SK-N-SH treated with all-trans-retinoic acid at 6 μM for 48 hours (cell line): Measurements from ENCODE around the gene TTPAL.

Source experiments
- ATAC-seq: fragments of 200-7000 bp; cut with Tn5 transposase; 3 replicates; pipeline ENCODE4 v1.9.1; 2020; ENCODE audit warnings: mild to moderate bottlenecking, moderate library complexity
- ARNTL ChIP-seq: fragments of 450-650 bp; formaldehyde crosslinking; IDR thresholded peaks from 2 replicates; pipeline ENCODE4 v1.5.0; 2020; ENCODE audit warnings: low read depth, mild to moderate bottlenecking, moderate library complexity, borderline replicate concordance
- BACH2 ChIP-seq: fragments of 250-450 bp; sonication (Bioruptor Pico); IDR thresholded peaks from 2 replicates; pipeline ENCODE4 v1.9.0; 2021; ENCODE audit warnings: mild to moderate bottlenecking, borderline replicate concordance
- CREB5 ChIP-seq: fragments of 250-450 bp; sonication (Bioruptor Pico); IDR thresholded peaks from 2 replicates; pipeline ENCODE4 v1.5.1; 2020; ENCODE audit warnings: low read depth, mild to moderate bottlenecking, moderate library complexity
- CSDC2 ChIP-seq: fragments of 250-450 bp; sonication (Bioruptor Pico); IDR thresholded peaks from 2 replicates; pipeline ENCODE4 v1.5.0; 2020; ENCODE audit warnings: mild to moderate bottlenecking, moderate library complexity
- GLIS3 ChIP-seq: fragments of 250-450 bp; sonication (Bioruptor Pico); IDR thresholded peaks from 2 replicates; pipeline ENCODE4 v1.5.0; 2020; ENCODE audit warnings: mild to moderate bottlenecking, moderate library complexity
- ISL1 ChIP-seq: fragments of 250-450 bp; sonication (Bioruptor Pico); IDR thresholded peaks from 2 replicates; pipeline ENCODE4 v2.1.2; 2022; ENCODE audit warnings: mild to moderate bottlenecking, moderate library complexity
- OSR1 ChIP-seq: fragments of 250-450 bp; sonication (Bioruptor Pico); IDR thresholded peaks from 2 replicates; pipeline ENCODE4 v1.8.0; 2022; ENCODE audit warnings: moderate library complexity, mild to moderate bottlenecking, inconsistent platforms
- POU6F1 ChIP-seq: fragments of 250-450 bp; sonication (Bioruptor Pico); IDR thresholded peaks from 2 replicates; pipeline ENCODE4 v1.8.0; 2021; ENCODE audit warnings: low read depth, mild to moderate bottlenecking, moderate library complexity, borderline replicate concordance
- PPARA ChIP-seq: fragments of 250-450 bp; sonication (Bioruptor Pico); IDR thresholded peaks from 2 replicates; pipeline ENCODE4 v1.5.0; 2020; ENCODE audit warnings: mild to moderate bottlenecking, borderline replicate concordance
- RARB ChIP-seq: fragments of 250-450 bp; sonication (Bioruptor Pico); IDR thresholded peaks from 2 replicates; pipeline ENCODE4 v1.8.0; 2021; ENCODE audit warnings: mild to moderate bottlenecking, moderate library complexity
- SNAI2 ChIP-seq: fragments of 250-450 bp; sonication (Bioruptor Pico); IDR thresholded peaks from 2 replicates; pipeline ENCODE4 v1.5.0; 2020; ENCODE audit warnings: mild to moderate bottlenecking, moderate library complexity
- TCF4 ChIP-seq: fragments of 250-450 bp; sonication (Bioruptor Pico); IDR thresholded peaks from 2 replicates; pipeline ENCODE4 v1.8.0; 2021; ENCODE audit warnings: mild to moderate bottlenecking, moderate library complexity, borderline replicate concordance
- TOX ChIP-seq: fragments of 250-450 bp; sonication (Bioruptor Pico); IDR thresholded peaks from 2 replicates; pipeline ENCODE4 v1.8.0; 2021; ENCODE audit warnings: mild to moderate bottlenecking, moderate library complexity, borderline replicate concordance
- TSHZ2 ChIP-seq: fragments of 250-450 bp; sonication (Bioruptor Pico); IDR thresholded peaks from 2 replicates; pipeline ENCODE4 v1.5.0; 2020; ENCODE audit warnings: mild to moderate bottlenecking, moderate library complexity
- ZC3H10 ChIP-seq: fragments of 250-450 bp; sonication (Bioruptor Pico); IDR thresholded peaks from 2 replicates; pipeline ENCODE4 v1.5.1; 2021; ENCODE audit warnings: mild to moderate bottlenecking, moderate library complexity
- ZFP3 ChIP-seq: fragments of 250-450 bp; sonication (Bioruptor Pico); IDR thresholded peaks from 2 replicates; pipeline ENCODE4 v1.5.0; 2020; ENCODE audit warnings: mild to moderate bottlenecking, moderate library complexity
- ZFP30 ChIP-seq: fragments of 450-650 bp; formaldehyde crosslinking; IDR thresholded peaks from 2 replicates; pipeline ENCODE4 v1.5.0; 2022; ENCODE audit warnings: mild to moderate bottlenecking, moderate library complexity
- ZNF565 ChIP-seq: fragments of 450-650 bp; formaldehyde crosslinking; conservative IDR thresholded peaks from 2 replicates; pipeline ENCODE4 v1.5.0; 2020; ENCODE audit warnings: low read depth, mild to moderate bottlenecking, moderate library complexity
- ZNF70 ChIP-seq: fragments of 450-650 bp; formaldehyde crosslinking; IDR thresholded peaks from 2 replicates; pipeline ENCODE4 v1.5.0; 2020; ENCODE audit warnings: mild to moderate bottlenecking, moderate library complexity
- ZNF8 ChIP-seq: fragments of 450-650 bp; formaldehyde crosslinking; IDR thresholded peaks from 2 replicates; pipeline ENCODE4 v1.5.0; 2020; ENCODE audit warnings: mild to moderate bottlenecking, moderate library complexity
- TF ChIP-seq, protein P1 (sequence below): fragments of 250-450 bp; sonication (Bioruptor Pico); IDR thresholded peaks from 2 replicates; pipeline ENCODE4 v1.8.0; 2020; ENCODE audit warnings: mild to moderate bottlenecking, moderate library complexity, borderline replicate concordance
- TF ChIP-seq, protein P2 (sequence below): fragments of 250-450 bp; sonication (Bioruptor Pico); IDR thresholded peaks from 2 replicates; pipeline ENCODE4 v1.5.1; 2021; ENCODE audit warnings: mild to moderate bottlenecking, moderate library complexity

TTPAL gene

GRCh38 chr20:44449864-44450263 is 25.8 kb upstream of the TTPAL start:
- no peak for ATAC-seq
- TF ChIP-seq RARB (no peak), ZC3H10 (no peak), CREB5 (CRISPR knock-in tag) (no peak), SNAI2 (CRISPR knock-in tag) (no peak), POU6F1 (CRISPR knock-in tag) (no peak), ARNTL (no peak), ZFP3 (CRISPR knock-in tag) (no peak), TOX (CRISPR knock-in tag) (no peak), ZFP30 (CRISPR knock-in tag) (no peak), PPARA (CRISPR knock-in tag) (no peak), ISL1 (no peak), GLIS3 (CRISPR knock-in tag) (no peak), ZNF565 (CRISPR knock-in tag) (no peak), OSR1 (CRISPR knock-in tag) (no peak), CSDC2 (no peak), ZNF70 (CRISPR knock-in tag) (no peak)
- TF ChIP-seq, protein P1, sequence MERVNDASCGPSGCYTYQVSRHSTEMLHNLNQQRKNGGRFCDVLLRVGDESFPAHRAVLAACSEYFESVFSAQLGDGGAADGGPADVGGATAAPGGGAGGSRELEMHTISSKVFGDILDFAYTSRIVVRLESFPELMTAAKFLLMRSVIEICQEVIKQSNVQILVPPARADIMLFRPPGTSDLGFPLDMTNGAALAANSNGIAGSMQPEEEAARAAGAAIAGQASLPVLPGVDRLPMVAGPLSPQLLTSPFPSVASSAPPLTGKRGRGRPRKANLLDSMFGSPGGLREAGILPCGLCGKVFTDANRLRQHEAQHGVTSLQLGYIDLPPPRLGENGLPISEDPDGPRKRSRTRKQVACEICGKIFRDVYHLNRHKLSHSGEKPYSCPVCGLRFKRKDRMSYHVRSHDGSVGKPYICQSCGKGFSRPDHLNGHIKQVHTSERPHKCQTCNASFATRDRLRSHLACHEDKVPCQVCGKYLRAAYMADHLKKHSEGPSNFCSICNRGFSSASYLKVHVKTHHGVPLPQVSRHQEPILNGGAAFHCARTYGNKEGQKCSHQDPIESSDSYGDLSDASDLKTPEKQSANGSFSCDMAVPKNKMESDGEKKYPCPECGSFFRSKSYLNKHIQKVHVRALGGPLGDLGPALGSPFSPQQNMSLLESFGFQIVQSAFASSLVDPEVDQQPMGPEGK (CRISPR knock-in tag), result no peak

GRCh38 chr20:44450281-44450889 is 25.3 kb upstream of the TTPAL start:
- ATAC-seq, result no peak
- TF ChIP-seq POU6F1 (CRISPR knock-in tag), result no peak
- no peak for TF ChIP-seq ZFP30 (CRISPR knock-in tag)
- no peak for TF ChIP-seq PPARA (CRISPR knock-in tag)

DNA sequence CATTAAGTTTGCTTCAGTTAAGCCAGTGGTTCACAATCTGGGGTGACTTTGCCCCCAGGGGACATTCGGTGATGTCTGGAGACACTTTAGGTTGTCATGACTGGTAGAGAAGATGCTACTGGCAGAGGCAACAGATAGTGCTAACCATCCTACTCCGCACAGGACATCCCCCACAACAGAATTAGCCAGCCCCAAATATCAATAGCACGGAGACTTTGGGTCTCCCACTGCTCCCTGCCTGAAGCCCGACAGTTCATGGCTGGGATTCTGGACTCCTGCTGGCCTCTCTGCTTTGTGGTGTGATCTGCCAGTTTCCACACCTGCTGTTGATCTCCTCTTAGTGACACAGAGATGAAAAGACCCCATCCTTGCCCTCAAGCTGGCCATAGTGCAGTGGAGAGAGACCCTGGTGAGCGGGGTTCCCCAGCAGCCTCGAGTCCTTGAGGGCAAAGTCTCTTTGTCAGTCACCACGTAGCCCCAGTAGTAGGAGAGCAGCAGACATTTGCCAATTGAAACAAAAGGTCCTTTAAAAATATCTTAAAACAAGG is 24.7 kb upstream of the TTPAL start:
- no peak for ATAC-seq
- TF ChIP-seq TSHZ2 (CRISPR knock-in tag) (no peak), ARNTL (no peak), SNAI2 (CRISPR knock-in tag) (no peak), TOX (CRISPR knock-in tag) (no peak), TCF4 (CRISPR knock-in tag) (no peak), ZNF565 (CRISPR knock-in tag) (no peak), BACH2 (CRISPR knock-in tag) (no peak), ZNF8 (CRISPR knock-in tag) (no peak), CSDC2 (no peak), OSR1 (CRISPR knock-in tag) (no peak), CREB5 (CRISPR knock-in tag) (no peak), ZFP30 (CRISPR knock-in tag) (no peak), ISL1 (no peak)
- TF ChIP-seq, protein P2, sequence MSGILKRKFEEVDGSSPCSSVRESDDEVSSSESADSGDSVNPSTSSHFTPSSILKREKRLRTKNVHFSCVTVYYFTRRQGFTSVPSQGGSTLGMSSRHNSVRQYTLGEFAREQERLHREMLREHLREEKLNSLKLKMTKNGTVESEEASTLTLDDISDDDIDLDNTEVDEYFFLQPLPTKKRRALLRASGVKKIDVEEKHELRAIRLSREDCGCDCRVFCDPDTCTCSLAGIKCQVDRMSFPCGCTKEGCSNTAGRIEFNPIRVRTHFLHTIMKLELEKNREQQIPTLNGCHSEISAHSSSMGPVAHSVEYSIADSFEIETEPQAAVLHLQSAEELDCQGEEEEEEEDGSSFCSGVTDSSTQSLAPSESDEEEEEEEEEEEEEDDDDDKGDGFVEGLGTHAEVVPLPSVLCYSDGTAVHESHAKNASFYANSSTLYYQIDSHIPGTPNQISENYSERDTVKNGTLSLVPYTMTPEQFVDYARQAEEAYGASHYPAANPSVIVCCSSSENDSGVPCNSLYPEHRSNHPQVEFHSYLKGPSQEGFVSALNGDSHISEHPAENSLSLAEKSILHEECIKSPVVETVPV, result no peak
- TF ChIP-seq, protein P1 (CRISPR knock-in tag), result no peak
